CD14-positive monocyte (primary cell): ENCODE results near the gene SEZ6L2. TPM values are rescaled to one million over a fixed set of nuclear protein-coding genes. Genes with fewer than 3 reads are reported as not detected.

Source experiments
- DNase-seq, 3 donors: peaks; one replicate each; pipeline ENCODE4 v3.0.0-alpha.2; 2011 to 2022
- H2AFZ ChIP-seq: 2 replicates; pipeline ENCODE4 v1.6.0; 2012; ENCODE audit warnings: mild to moderate bottlenecking, low read depth, low read length, inconsistent platforms; ENCODE audit not compliant: insufficient read depth, poor library complexity, severe bottlenecking
- H3K27ac ChIP-seq, 2 donors: 1 replicate in 1 of 2; 2 replicates in 1 of 2; pipeline ENCODE4 v1.5.1; 2012 to 2013; ENCODE audit warnings: low read length in 2 of 2, control low read depth in 1 of 2, inconsistent platforms in 1 of 2, low read depth in 1 of 2, mild to moderate bottlenecking in 1 of 2
- H3K27me3 ChIP-seq, 2 donors: one replicate each; pipeline versions ENCODE4 v1.6.0 to v1.6.1; 2011 to 2013; ENCODE audit warnings: low read length in 2 of 2; ENCODE audit not compliant: control insufficient read depth in 2 of 2, insufficient read depth in 2 of 2
- H3K36me3 ChIP-seq, 2 donors: replicated peaks in 1 of 2; 1 replicate in 1 of 2; 2 replicates in 1 of 2; pipeline versions ENCODE4 v1.5.1 to v1.6.1; 2012 to 2013; ENCODE audit warnings: low read length in 2 of 2, control low read depth in 1 of 2, inconsistent platforms in 1 of 2, mild to moderate bottlenecking in 1 of 2; ENCODE audit not compliant: insufficient read depth in 2 of 2, control insufficient read depth in 1 of 2
- H3K4me1 ChIP-seq, 2 donors: 1 replicate in 1 of 2; 2 replicates in 1 of 2; pipeline versions ENCODE4 v1.5.1 to v1.6.1; 2012 to 2013; ENCODE audit warnings: low read length in 2 of 2, control low read depth in 1 of 2, inconsistent platforms in 1 of 2, mild to moderate bottlenecking in 1 of 2, moderate library complexity in 1 of 2; ENCODE audit not compliant: insufficient read depth in 2 of 2, control insufficient read depth in 1 of 2
- H3K4me2 ChIP-seq: replicated peaks from 2 replicates; pipeline ENCODE3; 2012; ENCODE audit warnings: low read length, moderate library complexity, mild to moderate bottlenecking; ENCODE audit not compliant: poor library complexity, severe bottlenecking; ENCODE audit errors: extremely low read depth
- H3K4me3 ChIP-seq, 3 experiments: fragments of 200-600 bp in 1 of 3; sonication (generic) in 1 of 3; replicated peaks in 1 of 3; 1 replicate in 2 of 3; 2 replicates in 1 of 3; pipeline ENCODE4 v1.5.1; 2011 to 2013; ENCODE audit warnings: low read length in 3 of 3, mild to moderate bottlenecking in 3 of 3, control low read depth in 2 of 3, low read depth in 2 of 3, inconsistent platforms in 1 of 3, moderate library complexity in 1 of 3
- H3K79me2 ChIP-seq: 2 replicates; pipeline ENCODE4 v1.6.0; 2012; ENCODE audit warnings: mild to moderate bottlenecking, control low read depth, inconsistent platforms, low read length, moderate library complexity; ENCODE audit not compliant: insufficient read depth
- H3K9ac ChIP-seq: 2 replicates; pipeline ENCODE4 v1.6.0; 2017; ENCODE audit warnings: low read length, mild to moderate bottlenecking; ENCODE audit not compliant: insufficient read depth, poor library complexity, severe bottlenecking
- H3K9me3 ChIP-seq, 2 donors: replicated peaks in 1 of 2; 1 replicate in 1 of 2; 2 replicates in 1 of 2; pipeline versions ENCODE4 v1.5.1 to v1.6.1; 2012 to 2013; ENCODE audit warnings: low read length in 2 of 2, control low read depth in 1 of 2; ENCODE audit not compliant: control insufficient read depth in 1 of 2, insufficient read depth in 1 of 2
- H4K20me1 ChIP-seq: 2 replicates; pipeline ENCODE4 v1.6.0; 2012; ENCODE audit warnings: mild to moderate bottlenecking, low read length, control low read depth, moderate library complexity; ENCODE audit not compliant: insufficient read depth
- H3K27ac Mint-ChIP-seq, 7 donors: one replicate each; pipeline ENCODE4 v1.8.0; 2020; ENCODE audit warnings: mild to moderate bottlenecking in 7 of 7, mixed read lengths in 7 of 7, moderate library complexity in 6 of 7, inconsistent platforms in 2 of 7
- H3K27me3 Mint-ChIP-seq, 3 donors: one replicate each; pipeline ENCODE4 v1.8.0; 2021 to 2022; ENCODE audit warnings: low read depth in 3 of 3, mild to moderate bottlenecking in 3 of 3, mixed read lengths in 3 of 3, moderate library complexity in 3 of 3, inconsistent platforms in 1 of 3
- H3K36me3 Mint-ChIP-seq, 2 donors: one replicate each; pipeline ENCODE4 v1.8.0; 2020; ENCODE audit warnings: mixed read lengths in 2 of 2, inconsistent platforms in 1 of 2, mild to moderate bottlenecking in 1 of 2
- H3K4me1 Mint-ChIP-seq: one replicate; pipeline ENCODE4 v1.8.0; 2020; ENCODE audit warnings: mild to moderate bottlenecking, mixed read lengths
- H3K4me3 Mint-ChIP-seq, 2 donors: one replicate each; pipeline ENCODE4 v1.8.0; 2020; ENCODE audit warnings: mild to moderate bottlenecking in 2 of 2, mixed read lengths in 2 of 2, moderate library complexity in 1 of 2
- H3K9me3 Mint-ChIP-seq, 7 donors: one replicate each; pipeline ENCODE4 v1.8.0; 2020 to 2022; ENCODE audit warnings: mixed read lengths in 7 of 7, mild to moderate bottlenecking in 6 of 7, moderate library complexity in 6 of 7, inconsistent platforms in 2 of 7
- WGBS: methylation state at CpG from one replicate; pipeline ENCODE4 v1.1.5; 2013; ENCODE audit warnings: missing lambda C conversion rate; ENCODE audit not compliant: insufficient coverage; 5-methylcytosine and 5-hydroxymethylcytosine counted together
- intact Hi-C, 2 donors: fragments of 100-400 bp; cut with micrococcal nuclease; formaldehyde crosslinking; loops; one replicate each; pipeline versions ENCODE4 v1.15.0 to v1.15.1; 2023
- polyA plus RNA-seq, 3 donors: library from polyadenylated mRNA; depleted of rRNA in 1 of 3; unstranded in 2 of 3; stranded (reverse) in 1 of 3; fragments of 300-500 nt in 2 of 3; fragments of >200 nt in 1 of 3; fragmentation: Illumina TruSeq in 2 of 3; gene quantifications; 1 replicate in 2 of 3; 2 replicates in 1 of 3; pipeline ENCODE4 v1.2.3, GENCODE V29; 2012 to 2021
- TF ChIP-seq, protein P1 (sequence below): fragments of 200-600 bp; IDR thresholded peaks from one replicate; pipeline ENCODE4 v1.8.0; 2022; ENCODE audit warnings: antibody characterized with exemption, mild to moderate bottlenecking

SEZ6L2 gene
- polyA plus RNA-seq, 3 donors: not detected

DNA sequence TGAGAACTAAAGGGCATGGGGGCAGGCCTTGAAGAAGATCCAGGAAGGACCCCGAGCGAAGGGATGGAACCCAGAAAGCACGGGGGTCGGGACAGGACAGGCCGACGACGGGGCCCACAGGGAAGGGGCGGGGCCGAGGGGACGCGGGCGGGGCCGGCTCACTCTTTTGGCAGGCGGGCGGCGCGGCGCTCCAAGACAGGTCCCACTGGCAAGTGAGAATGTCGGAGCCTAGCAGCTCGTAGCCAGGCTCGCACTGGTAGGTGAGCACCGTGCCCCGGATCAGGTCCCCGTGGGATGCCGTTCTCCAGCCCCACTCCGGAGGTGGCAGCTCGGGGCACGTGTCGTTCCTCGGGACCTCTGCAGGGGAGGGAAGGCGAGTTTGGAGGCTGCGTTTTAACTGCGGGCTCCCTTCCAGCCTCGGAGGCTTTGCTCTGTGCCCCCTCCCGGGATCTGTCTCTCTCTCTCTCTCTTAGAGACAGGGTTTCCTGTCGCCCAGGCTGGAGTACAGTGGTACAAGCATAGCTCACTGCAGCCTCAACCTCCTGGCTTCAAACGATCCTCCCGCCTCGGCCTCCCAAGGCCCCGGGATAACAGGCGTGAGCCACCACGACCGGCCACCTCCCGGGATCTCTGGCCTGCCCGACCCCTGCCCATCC is 22.6 kb downstream of the SEZ6L2 start:
- Mint-ChIP-seq H3K27ac (no peak overlapping the region), H3K36me3 (peaks cover 0 to 5% of the 10 kb centered on the region in 2 donors), H3K9me3 (peaks cover 5 to 21% (median 12%) of the 10 kb centered on the region in 7 donors), H3K27me3 (peaks cover 30 to 46% (median 39%) of the 10 kb centered on the region in 3 donors), H3K4me3 (peak overlapping the region; percentile 73 to 91), H3K4me1 (peaks cover 17% of the 10 kb centered on the region)
- Histone ChIP-seq H3K27ac (no peak overlapping the region), H3K9me3 (peaks cover 8% of the 10 kb centered on the region in 2 donors), H3K27me3 (peaks cover 5 to 31% of the 10 kb centered on the region in 2 donors), H4K20me1 (no peaks in the 10 kb centered on the region), H3K4me3 (peak overlapping the region in 2 of 3 experiments; percentile 27 to 70), H3K79me2 (no peaks in the 10 kb centered on the region), H3K4me2 (peak overlapping the region; percentile 79), H2AFZ (peak overlapping the region; percentile 73), H3K4me1 (peaks cover 14 to 19% of the 10 kb centered on the region in 2 donors), H3K9ac (peak overlapping the region; percentile 15), H3K36me3 (no peaks in the 10 kb centered on the region)
- TF ChIP-seq, protein P1, sequence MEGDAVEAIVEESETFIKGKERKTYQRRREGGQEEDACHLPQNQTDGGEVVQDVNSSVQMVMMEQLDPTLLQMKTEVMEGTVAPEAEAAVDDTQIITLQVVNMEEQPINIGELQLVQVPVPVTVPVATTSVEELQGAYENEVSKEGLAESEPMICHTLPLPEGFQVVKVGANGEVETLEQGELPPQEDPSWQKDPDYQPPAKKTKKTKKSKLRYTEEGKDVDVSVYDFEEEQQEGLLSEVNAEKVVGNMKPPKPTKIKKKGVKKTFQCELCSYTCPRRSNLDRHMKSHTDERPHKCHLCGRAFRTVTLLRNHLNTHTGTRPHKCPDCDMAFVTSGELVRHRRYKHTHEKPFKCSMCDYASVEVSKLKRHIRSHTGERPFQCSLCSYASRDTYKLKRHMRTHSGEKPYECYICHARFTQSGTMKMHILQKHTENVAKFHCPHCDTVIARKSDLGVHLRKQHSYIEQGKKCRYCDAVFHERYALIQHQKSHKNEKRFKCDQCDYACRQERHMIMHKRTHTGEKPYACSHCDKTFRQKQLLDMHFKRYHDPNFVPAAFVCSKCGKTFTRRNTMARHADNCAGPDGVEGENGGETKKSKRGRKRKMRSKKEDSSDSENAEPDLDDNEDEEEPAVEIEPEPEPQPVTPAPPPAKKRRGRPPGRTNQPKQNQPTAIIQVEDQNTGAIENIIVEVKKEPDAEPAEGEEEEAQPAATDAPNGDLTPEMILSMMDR: no peak
- no peak for DNase-seq
- intact Hi-C loops: no loop called here
- WGBS: 9% methylated on average over 35 of the region's 45 CpGs

DNA sequence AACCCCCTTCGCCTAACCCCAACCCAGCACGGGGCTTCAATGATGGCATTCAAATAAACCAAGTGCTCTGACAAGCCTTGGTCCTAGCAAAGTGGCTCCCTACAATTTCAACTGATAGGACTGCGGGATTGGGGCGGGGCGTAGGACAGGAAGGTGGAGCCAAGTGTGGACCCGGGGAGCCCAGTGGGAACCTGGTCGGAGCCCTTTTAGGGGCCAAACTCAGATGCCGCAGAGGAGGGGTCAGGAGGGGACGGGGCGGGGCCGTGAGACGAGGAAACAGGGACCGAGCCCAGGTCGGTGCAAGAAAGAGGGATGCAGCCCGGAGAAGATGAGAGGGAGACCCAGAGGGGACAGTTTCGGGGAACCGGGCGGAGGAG is 23.1 kb downstream of the SEZ6L2 start:
- H3K27me3 Mint-ChIP-seq: peaks cover 32 to 48% (median 39%) of the 10 kb centered on the region in 3 donors
- Histone ChIP-seq H2AFZ (peak overlapping the region; percentile 73), H3K4me2 (peak overlapping the region; percentile 79), H3K27me3 (peaks cover 5 to 31% of the 10 kb centered on the region in 2 donors), H4K20me1 (no peaks in the 10 kb centered on the region), H3K9me3 (peaks cover 8% of the 10 kb centered on the region in 2 donors), H3K36me3 (no peaks in the 10 kb centered on the region), H3K4me1 (peaks cover 14 to 19% of the 10 kb centered on the region in 2 donors), H3K27ac (no peak overlapping the region), H3K79me2 (no peaks in the 10 kb centered on the region), H3K4me3 (peak overlapping the region in 2 of 3 experiments; percentile 27 to 70), H3K9ac (peak overlapping the region; percentile 15)
- H3K36me3 Mint-ChIP-seq: peaks cover 0 to 5% of the 10 kb centered on the region in 2 donors
- intact Hi-C loops: no loop called here
- no peak for DNase-seq
- H3K27ac Mint-ChIP-seq: no peak overlapping the region
- 17% methylated on average over 17 of the region's 18 CpGs for WGBS
- TF ChIP-seq, protein P1: no peak
- H3K4me1 Mint-ChIP-seq: peaks cover 17% of the 10 kb centered on the region
- H3K4me3 Mint-ChIP-seq: peak overlapping the region; percentile 73 to 91
- H3K9me3 Mint-ChIP-seq: peaks cover 5 to 21% (median 12%) of the 10 kb centered on the region in 7 donors
